Brain microvascular endothelial cell (primary cell): Measurements from ENCODE around the gene TFF1.

Source experiments
- DNase-seq: peaks from one replicate; pipeline ENCODE4 v3.0.0-alpha.2; 2020
- H3K27ac ChIP-seq: fragments of 250-450 bp; sonication (Bioruptor Pico); 2 replicates; pipeline ENCODE4 v1.5.1; 2020; ENCODE audit warnings: mild to moderate bottlenecking, moderate library complexity
- H3K27me3 ChIP-seq: fragments of 250-450 bp; sonication (Bioruptor Pico); replicated peaks from 2 replicates; pipeline ENCODE4 v1.5.1; 2020; ENCODE audit warnings: mild to moderate bottlenecking
- H3K36me3 ChIP-seq: fragments of 250-450 bp; sonication (Bioruptor Pico); replicated peaks from 2 replicates; pipeline ENCODE4 v1.5.1; 2020; ENCODE audit warnings: mild to moderate bottlenecking
- H3K4me3 ChIP-seq: 2 replicates; pipeline ENCODE4 v1.5.1; 2011; ENCODE audit warnings: low read depth, mild to moderate bottlenecking, control low read depth, low read length, moderate library complexity
- CTCF ChIP-seq: IDR thresholded peaks from 2 replicates; pipeline ENCODE4 v1.5.1; 2011; ENCODE audit warnings: low read depth, mild to moderate bottlenecking, moderate library complexity, low read length, control low read depth, inconsistent platforms; ENCODE audit errors: missing control alignments
- in situ Hi-C: cut with HindIII; loops from 2 replicates; pipeline ENCODE4 v1.10.0; 2017; ENCODE audit warnings: low sequenced_read_pairs, low pct_ligation_motif_present

Gene TFF1

GRCh38 chr21:42407476-42407875, 41.1 kb upstream of the TFF1 start:
- H3K27me3 ChIP-seq: peaks cover 4% of the 10 kb centered on the region
- no peak for TF ChIP-seq CTCF
- no peaks in the 10 kb centered on the region for H3K36me3 ChIP-seq
- in situ Hi-C loops: no loop called here
- no peak overlapping the region for H3K27ac ChIP-seq
- DNase-seq: no peak
- no peak overlapping the region for H3K4me3 ChIP-seq

- no peaks in the 10 kb centered on the region for H3K27me3 ChIP-seq
- H3K27ac ChIP-seq: no peak overlapping the region
- H3K36me3 ChIP-seq: no peaks in the 10 kb centered on the region
- in situ Hi-C loops: no loop called here
- H3K4me3 ChIP-seq: no peak overlapping the region
- DNase-seq: no peak
- TF ChIP-seq CTCF: no peak
Measured at GRCh38 chr21:42406866-42407265, 40.5 kb upstream of the TFF1 start.

- Histone ChIP-seq H3K36me3 (no peaks in the 10 kb centered on the region), H3K27ac (no peak overlapping the region), H3K4me3 (no peak overlapping the region), H3K27me3 (no peaks in the 10 kb centered on the region)
- TF ChIP-seq CTCF: no peak
- DNase-seq: no peak
- in situ Hi-C loops: no loop called here
Measured at GRCh38 chr21:42406201-42406621, 39.9 kb upstream of the TFF1 start.

- no peak for DNase-seq
- H3K27me3 ChIP-seq: no peaks in the 10 kb centered on the region
- in situ Hi-C loops: no loop called here
- H3K27ac ChIP-seq: no peak overlapping the region
- no peak for TF ChIP-seq CTCF
- no peak overlapping the region for H3K4me3 ChIP-seq
- no peaks in the 10 kb centered on the region for H3K36me3 ChIP-seq
Measured at GRCh38 chr21:42405064-42406013, 39.0 kb upstream of the TFF1 start.

GRCh38 chr21:42404539-42404938, 38.2 kb upstream of the TFF1 start:
- Histone ChIP-seq H3K4me3 (no peak overlapping the region), H3K27ac (no peak overlapping the region), H3K36me3 (no peaks in the 10 kb centered on the region), H3K27me3 (no peaks in the 10 kb centered on the region)
- in situ Hi-C loops: no loop called here
- no peak for DNase-seq
- TF ChIP-seq CTCF: no peak
